ENCODE results near the gene KCNK18.

KCNK18 gene

DNA sequence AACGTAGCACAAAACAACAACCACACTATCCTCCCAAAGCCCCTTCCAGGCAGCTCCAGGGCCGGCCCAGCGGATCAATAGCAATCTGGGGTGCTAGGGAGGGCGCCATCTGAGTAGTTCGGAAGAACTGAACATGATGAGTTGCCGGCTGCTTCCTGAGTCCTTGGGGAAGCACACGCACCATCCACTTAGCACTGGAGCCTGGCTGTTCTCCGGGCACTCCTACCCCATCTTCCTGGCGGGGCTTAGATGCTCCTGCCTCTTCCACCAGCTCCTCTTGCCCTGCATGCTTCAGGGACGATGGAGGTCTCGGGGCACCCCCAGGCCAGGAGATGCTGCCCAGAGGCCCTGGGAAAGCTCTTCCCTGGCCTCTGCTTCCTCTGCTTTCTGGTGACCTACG, at the start of gene KCNK18:
Gene KCNK18, plus strand, starts transcription at position 301 of the 400 bp plus-strand sequence. Its CDS starts 0 bp downstream, at position 301.
- DNase-seq (ENCODE audit: low read depth) = no peak

DNA sequence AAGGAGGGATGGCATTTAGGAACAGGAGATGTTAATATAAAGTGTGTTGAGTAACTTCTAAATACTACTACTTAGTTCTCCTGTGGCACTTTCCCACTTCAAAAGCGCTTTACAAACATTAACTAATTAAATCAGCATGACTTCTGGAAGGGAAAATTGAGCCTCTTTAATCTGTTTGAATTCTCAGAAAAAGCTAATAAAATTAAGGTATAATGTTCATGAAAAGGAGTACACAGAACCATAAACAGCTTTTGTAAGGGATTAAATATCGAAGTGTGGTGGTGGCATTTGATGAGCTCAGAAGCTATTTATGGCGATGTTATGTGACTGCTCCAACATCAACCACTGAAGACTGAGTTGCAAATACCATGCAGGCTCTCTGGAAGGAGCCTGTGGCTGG, 49.0 kb upstream of the KCNK18 start:
- no peak for DNase-seq (ENCODE audit: low read depth)

DNA sequence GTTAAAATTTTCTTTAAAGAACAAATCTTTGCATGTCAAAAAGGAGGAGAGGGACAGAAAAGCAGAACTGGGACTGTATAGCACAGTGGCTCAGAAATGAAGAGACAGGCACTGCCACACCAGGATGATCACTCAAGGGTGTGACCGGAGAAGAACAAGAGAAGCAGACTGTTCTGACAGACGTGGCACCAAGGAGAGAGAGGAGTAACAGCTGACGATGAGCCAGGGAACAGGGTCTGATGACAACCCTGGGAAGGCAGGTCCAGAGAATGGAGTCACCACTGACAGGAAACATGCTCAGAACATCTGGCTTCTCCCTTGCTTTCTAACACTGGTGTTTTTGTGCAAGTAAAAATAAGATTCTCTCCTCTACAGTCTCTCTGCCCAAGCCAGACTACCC, 44.6 kb upstream of the KCNK18 start:
- DNase-seq (ENCODE audit: low read depth) = no peak

DNA sequence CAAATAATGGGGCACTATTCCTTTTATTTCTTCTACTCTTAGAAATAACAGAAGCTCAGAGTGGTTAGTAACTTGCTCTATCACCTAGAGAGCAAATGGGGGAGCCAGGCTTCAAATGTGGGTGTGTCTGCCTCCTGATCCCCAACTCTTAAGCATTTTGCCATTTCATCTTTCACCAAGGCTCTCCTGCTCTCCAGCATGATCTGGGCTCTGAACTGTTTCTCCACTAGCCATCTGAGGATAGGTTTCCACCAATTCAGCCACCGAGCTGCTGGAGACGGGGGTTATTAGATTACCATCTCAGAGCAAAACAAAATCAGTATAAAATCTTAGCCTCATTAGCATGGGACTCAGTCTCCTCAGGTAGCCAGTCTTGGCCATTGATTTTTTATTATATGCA, 39.0 kb upstream of the KCNK18 start:
- no peak for DNase-seq (ENCODE audit: low read depth)

DNA sequence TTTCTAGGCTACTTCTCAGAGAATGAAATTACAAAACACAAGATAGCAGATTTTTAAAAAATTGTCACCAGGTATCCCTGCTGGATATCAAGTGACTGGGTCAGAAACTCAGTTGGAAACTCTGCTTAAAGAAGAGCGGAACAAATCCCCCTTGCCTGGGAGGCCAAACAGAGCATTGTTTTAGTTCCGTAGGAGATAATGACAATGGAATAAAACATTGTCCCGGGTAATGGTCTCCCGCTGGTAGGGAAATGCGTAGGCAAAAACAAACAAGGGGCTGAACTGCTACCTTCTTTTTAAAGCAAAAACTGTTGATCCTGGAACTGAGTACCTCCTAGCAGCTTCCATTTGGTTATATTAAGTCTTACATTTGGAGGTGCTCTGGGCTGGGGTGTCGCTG, 37.9 kb upstream of the KCNK18 start:
- DNase-seq (ENCODE audit: low read depth) = no peak

DNA sequence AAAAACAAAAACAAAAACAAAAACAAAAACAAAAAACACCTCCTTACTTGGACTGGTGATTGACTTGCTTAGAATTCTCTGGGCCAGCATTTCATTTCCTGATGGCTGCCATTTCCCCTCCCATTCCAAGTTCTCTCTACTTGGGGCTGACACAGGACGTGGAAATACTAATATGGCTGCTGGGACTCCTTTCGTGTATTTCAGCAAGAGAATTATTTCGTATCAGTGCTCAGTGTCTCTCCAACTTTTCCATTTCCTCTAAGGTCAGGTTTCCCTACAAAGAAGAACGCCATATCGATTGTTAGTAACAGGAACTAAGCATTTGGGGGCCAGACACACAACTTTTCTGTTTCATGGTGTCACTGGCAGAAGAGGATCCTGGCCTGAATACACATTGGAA, 36.7 kb upstream of the KCNK18 start:
- no peak for DNase-seq (ENCODE audit: low read depth)

DNA sequence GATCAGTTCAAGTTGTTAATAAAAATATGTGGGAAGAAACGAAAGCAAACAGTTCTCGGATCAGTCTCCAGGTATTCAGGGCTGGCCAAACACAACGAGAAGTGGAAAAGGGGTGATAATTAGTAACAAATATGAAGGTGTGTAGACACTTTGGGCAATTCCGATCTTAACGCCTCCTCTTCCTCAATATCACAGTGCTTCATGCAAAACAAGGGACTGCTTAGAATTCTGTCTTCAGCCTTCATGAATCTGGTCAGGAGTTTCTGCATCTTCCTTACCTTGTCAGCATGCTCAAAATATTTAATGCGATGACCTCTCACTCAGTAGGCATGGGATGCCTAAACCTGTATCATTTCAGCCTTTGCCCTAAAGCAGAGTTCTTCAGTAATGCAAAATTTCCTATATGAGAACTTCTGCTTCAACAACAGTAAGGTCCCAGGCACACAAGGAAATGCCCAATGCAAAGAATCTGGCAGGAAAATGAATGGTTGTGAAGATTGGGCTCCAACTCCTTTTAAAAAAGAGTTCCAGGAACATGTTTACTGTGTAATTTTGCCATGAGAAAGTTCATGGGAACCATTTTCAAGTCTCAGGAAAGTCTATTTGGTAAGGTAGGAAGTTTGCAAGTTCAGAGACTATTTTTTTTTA, 35.8 kb upstream of the KCNK18 start:
- DNase-seq (ENCODE audit: low read depth) = no peak

DNA sequence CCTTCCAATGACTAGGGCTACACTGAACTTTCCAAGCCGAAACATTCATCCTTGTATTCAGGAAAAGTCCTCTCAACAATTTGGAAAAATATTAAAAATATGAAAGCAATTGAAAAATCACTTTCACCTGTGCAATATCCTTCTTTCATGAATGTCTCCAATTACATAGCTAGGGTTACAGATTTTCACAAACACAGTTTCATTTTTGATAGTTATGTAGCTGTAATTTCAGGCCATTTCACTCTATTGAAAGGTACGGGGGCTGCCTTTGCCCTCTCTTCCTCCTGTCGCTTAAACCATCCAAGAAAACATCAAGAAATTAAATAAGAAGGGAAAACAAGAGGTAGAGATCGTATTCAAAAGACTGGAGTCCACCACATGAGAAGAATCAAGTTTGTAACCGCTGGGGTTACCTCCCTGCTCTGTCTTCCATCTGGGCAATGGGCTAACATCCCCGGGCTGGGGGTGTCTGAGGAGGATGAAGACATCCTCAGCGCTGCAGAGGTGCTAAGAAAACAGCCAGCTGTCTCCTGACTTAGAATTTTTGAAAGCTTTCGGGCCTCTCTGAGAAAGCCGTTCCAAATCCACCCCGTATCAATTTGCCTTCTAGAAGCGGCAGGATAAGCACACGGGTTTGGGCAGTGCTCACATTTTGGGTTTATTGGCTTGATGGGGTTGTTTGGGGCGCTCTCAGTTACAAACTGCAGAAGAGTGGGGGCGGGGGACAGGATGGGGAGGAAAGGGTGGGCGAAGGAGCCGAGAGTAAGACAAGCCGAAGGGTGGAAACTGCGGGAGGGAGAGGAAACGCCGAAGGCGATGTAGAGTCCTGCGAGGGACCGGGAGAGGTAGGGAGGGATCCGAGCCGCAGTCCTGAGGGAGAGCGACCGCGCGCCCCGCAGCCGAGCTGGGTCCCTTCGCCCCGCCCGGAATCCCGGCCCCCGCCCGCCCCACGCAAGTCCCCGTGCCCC, 34.9 kb upstream of the KCNK18 start:
- no peak for DNase-seq (ENCODE audit: low read depth)

DNA sequence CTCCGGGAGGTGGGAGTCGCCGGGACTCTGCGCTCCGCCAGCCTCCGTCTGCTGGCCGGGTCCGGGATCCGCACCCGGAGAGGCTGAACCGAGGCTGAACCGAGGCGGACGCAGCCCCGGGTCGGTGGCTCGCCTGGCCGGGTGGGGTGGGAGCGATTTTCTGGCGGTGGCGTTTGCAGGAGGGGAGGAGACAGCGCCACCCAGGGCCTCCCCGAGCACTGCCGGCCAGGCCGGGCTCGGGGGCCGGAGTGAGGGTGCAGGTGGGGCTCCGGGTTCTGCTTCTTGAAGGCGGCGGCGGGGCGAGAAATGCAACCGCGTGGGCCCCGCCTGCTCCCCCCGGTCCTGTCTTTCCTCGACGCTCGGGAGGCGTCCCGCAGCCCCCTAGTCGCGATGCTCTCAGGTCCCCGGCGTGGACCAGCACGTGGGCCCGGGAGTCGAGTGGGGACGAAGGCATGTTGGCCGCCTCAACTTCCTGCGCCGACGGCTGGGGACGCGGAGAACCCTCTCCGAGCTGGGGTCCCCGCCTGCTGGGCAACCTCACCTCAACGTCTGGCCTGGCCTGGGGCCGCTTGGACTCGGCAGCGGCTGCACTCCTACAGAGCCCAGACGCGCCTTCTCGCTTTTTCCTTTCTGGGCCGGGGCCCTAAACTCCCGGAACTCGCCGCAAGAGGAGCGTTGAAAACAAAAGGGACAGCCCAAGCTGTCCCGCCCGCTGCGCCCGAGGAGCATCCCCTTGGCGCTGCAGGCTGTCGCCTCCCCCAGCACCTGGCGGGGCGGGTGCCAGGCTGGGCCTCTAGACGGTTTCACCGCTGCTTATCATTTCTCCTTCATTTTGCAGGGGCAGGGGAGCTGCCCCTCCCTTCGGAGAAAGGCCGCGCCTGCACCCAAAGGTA, 34.0 kb upstream of the KCNK18 start:
- no peak for DNase-seq (ENCODE audit: low read depth)

DNA sequence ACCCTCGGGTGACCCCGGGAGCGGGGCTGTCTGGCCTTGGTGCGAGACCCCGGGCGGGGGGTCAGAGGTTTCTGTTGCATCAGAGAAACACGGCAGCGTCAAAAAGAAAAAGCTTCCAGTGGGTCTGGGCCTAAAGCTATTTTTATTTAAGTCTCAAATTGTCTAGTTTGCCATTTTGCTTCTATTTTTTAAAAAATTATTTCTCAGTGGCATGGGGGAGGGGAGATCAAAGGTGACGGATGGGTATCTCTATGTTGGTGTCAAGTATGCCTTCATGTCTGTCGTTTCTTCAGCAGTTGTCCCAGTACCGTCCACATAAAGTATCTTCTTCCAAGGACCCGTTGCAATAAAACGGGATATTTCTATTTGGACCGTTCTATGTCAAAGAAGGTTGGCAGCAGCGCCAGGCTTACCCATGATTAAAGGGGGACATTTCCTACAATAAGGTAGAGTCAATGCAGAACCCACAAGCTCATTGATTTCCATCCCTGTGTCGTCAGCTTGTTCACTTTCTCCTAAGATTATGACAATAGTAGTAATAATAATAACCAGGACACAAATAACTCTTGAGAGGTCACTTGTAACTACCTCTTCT, 33.2 kb upstream of the KCNK18 start:
- no peak for DNase-seq (ENCODE audit: low read depth)

DNA sequence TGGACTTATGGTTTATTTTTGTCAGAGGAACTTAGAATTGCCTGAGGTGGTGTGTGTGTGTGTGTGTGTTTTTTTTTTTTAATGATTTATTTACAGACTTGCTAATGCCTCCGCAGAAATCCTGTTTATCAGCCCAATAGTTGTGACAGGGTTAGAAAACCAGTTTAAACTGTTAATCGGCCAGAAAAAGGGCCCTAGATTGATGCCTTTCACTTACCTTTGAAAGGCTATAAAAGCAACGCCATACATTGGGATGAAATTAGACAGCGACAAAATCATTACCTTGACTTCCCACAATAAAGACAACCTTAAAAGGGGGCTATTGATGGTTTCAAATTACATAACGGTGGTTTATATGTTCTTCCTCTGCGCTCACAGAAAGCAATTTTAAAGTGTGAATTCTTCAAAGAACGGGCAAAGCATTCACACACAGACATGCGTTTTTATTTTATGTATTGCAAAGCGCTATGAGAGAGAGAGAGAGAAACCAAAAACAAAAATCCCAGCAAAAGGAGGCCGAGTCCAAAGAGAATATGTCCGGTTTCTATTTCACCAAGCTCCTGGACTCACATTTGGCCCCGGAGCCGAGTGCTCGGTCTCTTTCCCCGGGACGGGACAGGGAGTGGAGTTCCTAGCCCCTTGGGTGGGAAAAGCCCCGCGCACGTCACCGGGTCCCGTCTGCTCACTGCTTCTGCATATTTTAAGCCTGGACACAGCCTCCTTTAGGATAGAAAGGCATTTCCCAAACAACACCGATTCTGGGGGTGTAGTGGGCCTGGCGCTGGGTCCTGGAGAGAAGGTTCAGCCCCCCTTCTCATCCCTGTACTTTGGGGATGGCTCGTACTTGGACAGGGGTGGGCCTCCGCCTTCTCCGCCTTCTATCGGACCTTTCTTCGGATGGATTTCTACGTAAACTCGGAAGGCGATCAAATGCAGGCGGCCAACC, 32.4 kb upstream of the KCNK18 start:
- DNase-seq (ENCODE audit: low read depth) = no peak

DNA sequence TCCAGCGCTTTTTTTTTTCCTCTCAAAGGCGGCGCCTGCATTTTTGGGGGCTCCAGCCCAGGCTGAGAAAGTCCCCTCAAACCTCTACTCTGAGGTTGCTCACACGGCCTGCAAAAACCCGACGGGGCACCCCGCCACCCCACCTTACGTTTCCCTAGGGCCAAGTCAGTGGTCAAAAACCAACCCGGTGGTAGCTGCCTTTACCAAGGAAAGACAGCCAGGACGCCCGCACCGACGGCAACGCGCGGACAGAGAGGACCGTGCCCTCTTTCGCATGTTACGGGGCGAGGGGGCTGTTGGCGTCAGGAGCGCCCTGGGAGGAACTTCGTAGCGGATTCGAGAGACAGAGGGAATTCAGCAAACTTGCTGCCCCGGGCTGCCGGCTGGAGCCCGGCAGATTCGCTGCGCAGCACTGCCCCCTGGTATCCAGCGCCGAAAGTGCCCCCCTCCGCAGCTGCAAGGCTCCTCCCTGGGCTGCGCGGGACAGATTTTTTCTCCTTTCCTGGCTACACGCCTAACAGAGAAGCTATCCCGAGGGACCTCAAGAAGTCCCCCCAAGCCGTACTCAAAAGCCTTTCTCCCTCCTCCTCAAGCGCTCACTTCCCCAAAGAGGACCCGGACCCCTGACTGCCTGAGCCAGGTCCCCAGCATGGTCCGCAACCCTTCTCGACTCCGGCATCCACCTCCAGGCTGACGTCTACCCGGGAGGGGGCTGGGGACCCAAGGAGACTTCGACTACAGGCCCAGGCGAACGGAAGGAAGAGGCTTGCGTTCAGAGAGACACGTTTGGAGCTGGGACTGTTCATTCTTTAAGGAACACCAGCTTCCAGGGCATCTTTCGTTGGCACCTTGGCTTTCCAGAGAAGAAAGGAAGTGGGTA, 31.5 kb upstream of the KCNK18 start:
- DNase-seq (ENCODE audit: low read depth) = peak; percentile 41

DNA sequence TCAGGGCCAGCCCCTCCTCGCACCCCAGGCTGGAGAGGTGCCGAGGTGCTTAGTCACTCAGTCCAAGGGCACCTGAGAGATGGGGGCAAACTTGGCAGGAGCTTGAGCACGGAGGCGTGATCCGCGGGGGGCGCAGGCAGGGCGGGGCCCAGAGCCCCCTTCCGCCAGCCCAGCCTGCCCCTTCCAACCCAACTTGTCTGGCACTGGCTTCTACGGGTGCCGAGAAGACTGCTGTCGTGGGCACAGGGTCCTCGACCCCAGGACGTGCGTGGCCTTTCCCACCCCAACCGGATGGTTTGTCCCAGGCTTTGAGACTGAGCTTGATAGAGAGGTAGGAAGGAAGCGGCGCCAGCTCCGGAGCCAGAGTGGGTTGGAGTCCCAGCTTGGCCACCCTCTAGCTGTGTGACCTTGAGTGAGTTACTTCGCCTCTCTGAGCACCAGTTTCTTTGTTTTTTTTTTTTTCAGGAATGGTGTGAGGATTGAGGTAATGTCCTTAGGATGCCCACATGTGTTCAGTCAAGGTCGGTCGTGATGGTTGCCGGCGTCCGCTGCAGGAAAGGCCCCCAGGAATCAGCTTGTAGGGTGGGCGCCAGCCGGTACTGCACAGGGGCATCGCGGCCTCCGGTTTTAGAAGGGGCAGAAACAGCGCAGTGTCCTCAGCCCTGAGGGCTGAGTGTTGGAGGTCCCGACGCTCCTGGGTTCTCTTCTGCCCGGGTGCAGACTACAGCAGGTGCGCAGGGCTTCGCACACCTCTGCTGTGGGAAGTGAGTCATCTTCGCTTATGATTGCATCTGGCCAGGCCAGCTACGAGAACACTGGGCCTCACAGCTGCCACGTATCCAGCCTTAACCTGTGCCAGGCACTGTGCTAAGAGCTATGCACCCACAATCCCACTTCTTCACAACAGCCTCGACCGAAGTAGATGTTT, 30.6 kb upstream of the KCNK18 start:
- DNase-seq (ENCODE audit: low read depth) = no peak

DNA sequence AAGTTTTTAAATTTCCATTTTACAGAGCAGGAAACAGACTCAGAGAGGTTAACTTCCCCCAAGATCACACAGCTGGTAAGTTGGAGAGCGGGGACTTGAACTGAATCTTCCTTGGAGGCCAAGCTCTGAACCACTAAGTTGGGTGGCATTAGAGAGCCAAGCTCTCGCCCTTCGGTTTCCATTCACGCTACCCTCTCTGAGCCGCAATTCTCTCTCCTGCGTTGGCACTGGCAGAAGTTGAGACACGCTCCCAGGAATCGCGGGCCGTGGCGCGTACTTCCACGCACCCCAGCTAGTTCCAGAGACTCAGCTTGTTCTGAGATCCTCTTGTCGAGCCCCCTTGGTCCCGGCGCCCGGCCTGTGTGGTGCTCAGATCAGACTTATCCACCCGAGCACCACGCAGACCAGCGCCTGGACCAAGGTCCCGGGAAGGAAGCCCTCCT, 29.9 kb upstream of the KCNK18 start:
- no peak for DNase-seq (ENCODE audit: low read depth)

DNA sequence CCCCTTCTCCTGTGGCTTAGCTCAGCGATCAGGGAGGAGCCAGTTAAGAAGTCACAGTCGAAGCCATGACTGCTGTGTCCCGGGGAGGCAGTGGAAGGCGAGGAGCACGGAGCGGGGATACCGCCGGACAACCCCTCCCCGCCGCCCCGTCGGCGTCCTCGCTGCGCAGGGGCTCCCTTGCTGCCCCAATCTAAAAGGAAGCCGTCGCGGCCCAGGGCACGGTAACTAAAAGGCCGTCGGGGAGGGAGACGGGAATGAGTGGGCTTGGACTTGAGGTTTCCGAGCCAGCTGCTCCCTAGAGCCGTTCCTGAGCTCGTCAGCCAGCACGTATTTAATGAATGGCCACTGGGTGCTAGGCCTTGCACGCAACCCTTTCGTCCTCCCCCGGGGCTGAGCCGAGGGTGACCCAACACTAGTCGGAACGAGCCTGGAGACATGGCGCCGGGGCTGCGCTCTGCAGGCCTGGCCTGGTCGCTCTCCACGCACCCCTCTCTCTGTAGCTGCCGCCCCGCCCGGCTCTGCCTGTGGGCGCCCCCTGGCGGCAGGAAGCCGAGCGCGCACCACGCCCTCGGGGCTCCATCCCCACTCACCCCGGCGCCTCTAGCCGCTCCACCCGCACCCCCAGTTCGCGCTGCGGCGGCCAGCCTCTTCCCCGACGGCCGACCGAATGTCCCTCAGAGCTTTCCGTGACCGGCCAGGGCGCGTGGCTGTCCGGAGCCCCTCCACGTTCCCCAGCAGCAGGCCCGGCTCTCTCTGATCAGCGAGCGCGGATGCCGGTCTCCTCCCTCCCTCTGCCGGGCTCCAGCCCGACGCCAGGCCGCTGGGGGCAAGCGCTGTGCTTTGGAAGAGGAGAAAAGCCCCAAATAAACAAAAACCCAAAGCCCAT, 29.3 kb upstream of the KCNK18 start:
- DNase-seq (ENCODE audit: low read depth) = peak; percentile 43

DNA sequence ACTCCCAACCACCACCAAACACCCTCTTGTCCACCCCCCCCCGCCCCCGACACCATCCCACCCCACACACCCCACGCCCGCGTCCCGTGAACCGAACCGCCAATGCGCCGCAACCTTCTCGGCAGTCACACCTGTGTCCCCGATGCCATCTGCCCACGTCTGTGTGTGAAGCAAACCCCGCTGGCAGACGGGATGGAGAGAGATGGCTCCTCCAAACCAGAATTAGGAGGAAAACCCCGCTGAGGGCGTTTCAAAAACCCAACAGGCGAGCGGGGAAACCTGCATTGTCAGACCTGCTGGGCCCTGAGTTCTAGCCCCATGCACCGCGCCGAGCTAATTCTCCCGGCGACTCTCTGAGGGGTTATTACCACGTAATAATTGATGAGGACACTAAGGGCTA, 28.6 kb upstream of the KCNK18 start:
- no peak for DNase-seq (ENCODE audit: low read depth)

DNA sequence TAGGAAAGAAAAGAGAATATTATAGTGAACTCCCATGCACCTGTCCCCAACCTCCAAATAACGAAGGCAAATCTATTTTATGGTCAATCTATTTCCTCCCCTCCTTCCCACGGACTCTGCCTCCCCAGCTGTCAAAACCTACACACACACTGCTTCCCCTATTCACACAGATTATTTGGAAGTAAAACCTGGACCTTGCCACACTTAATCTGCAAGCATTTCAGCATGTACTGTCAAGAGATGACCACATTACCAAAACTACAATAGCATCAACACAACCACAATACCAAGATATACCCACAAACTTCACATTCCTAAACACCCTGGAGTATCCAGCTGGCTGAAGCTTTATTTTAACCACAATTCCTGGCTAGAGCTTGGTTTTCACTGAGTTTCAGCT, 27.8 kb upstream of the KCNK18 start:
- no peak for DNase-seq (ENCODE audit: low read depth)

DNA sequence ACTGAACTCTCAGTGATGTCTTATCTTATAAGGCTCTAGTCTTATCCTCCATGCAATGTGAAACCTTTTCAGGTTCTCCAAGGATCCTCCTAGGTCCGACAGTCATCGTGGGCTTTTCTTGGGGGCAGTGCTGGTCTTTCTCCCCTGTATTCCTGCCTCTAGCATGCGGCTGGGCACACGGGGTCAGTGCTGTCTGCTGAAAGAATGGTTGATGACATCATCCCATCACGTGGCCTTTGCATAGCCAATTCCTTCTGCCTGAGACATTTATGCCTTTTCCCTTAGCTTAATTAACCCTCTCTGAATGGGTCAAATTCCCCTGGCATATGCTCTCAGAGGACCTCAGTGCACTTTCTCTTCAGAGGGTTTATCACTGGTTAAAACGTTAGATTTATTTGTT, 27.0 kb upstream of the KCNK18 start:
- peak; percentile 11 for DNase-seq (ENCODE audit: low read depth)

Measured in EH (cell line).